ENCODE data around the gene CLDN9. TPM values are rescaled to one million over a fixed set of nuclear protein-coding genes. Genes with fewer than 3 reads are reported as not detected.

Gene CLDN9
- total and polyA plus RNA-seq, 9 of the 15 experiments (the other 6 are each of a cell fraction or from before 2014, with no cell fraction given), result 0.12 to 0.44 (median 0.22) TPM; not detected in 4

DNA sequence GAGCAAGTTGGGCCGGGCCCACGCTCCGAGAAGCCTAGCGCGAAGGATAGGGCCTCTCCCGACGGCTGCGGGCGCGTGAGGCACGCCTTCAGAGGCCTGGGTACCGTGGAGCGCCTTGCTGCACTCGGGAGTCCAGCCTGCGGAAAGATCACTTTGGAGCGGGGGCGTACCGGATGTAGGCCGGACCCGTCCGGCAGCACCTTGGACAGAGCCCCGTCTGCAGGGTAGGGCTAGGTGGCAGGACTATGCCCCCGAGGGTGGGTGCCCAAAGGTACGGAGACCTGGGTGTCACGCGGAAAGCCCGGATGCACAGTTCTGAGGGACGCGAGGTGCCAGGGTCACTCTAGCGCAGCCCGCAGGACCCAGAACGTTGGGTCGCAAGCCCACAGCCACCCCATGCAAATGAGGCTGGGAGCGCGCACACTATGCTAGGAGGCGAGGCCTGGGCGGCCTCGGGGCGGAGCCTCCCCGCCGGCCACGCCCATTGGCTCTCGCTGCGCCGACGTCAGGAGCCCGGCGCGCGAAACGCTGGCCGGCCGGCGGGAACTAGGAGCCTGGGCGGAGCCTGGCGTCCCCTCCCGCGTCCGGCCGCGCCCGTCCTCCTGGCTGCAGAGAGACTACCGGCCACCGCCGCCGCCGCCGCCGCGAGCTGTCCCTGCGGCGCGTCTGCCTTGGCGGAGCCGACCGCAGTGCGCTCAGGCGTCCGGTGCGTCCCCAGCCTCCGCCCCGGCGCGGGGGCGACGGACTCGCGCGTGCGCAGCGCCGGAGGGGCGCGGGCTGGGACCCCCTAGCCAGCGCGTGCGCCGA, 43.8 kb upstream of the CLDN9 start, which contains the start of gene PAQR4 (continued):
- TF ChIP-seq ARID3A (IDR thresholded peaks at IDR 0.05; ENCODE audit: borderline replicate concordance, low read depth, low read length), result no peak
- no peak; the same call in 1 of the 2 replicates for TF ChIP-seq ATF1 (CRISPR knock-in tag; IDR thresholded peaks at IDR 0.05)
- TF ChIP-seq ATF1 (tag; IDR thresholded peaks at IDR 0.05), result peak; percentile 91
- no peak for TF ChIP-seq RFX7 (CRISPR knock-in tag; IDR thresholded peaks at IDR 0.05)
- TF ChIP-seq, protein P1, sequence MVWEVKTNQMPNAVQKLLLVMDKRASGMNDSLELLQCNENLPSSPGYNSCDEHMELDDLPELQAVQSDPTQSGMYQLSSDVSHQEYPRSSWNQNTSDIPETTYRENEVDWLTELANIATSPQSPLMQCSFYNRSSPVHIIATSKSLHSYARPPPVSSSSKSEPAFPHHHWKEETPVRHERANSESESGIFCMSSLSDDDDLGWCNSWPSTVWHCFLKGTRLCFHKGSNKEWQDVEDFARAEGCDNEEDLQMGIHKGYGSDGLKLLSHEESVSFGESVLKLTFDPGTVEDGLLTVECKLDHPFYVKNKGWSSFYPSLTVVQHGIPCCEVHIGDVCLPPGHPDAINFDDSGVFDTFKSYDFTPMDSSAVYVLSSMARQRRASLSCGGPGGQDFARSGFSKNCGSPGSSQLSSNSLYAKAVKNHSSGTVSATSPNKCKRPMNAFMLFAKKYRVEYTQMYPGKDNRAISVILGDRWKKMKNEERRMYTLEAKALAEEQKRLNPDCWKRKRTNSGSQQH (CRISPR knock-in tag; IDR thresholded peaks at IDR 0.05), result no peak
- no peak for TF ChIP-seq TAF7 (tag; IDR thresholded peaks at IDR 0.05)
- no peak for TF ChIP-seq ZNF75A (CRISPR knock-in tag; IDR thresholded peaks at IDR 0.05)
- TF ChIP-seq, protein P2, sequence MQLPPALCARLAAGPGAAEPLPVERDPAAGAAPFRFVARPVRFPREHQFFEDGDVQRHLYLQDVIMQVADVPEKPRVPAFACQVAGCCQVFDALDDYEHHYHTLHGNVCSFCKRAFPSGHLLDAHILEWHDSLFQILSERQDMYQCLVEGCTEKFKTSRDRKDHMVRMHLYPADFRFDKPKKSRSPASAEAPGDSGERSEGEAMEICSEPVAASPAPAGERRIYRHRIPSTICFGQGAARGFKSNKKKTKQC (CRISPR knock-in tag; IDR thresholded peaks at IDR 0.05), result peak; percentile 98
- TF ChIP-seq ZNF41 (CRISPR knock-in tag; conservative IDR thresholded peaks at IDR 0.05), result no peak
- no peak for TF ChIP-seq ZKSCAN3 (CRISPR knock-in tag; IDR thresholded peaks at IDR 0.05)
- peak; percentile 24 for TF ChIP-seq PCBP1 (IDR thresholded peaks at IDR 0.05; ENCODE audit: low read depth, low read length, poor library complexity, severe bottlenecking)
- no peak for TF ChIP-seq E4F1 (CRISPR knock-in tag; IDR thresholded peaks at IDR 0.05; ENCODE audit: borderline replicate concordance)
- TF ChIP-seq CCNT2 (IDR thresholded peaks at IDR 0.05; ENCODE audit: borderline replicate concordance, extremely low read depth, insufficient read length, low read depth, low read length), result peak; percentile 64
- peak; percentile 77 for TF ChIP-seq ZNF263 (CRISPR knock-in tag; IDR thresholded peaks at IDR 0.05; ENCODE audit: borderline replicate concordance)
- TF ChIP-seq SUPT5H (IDR thresholded peaks at IDR 0.05), result peak; percentile 57; the same call in 1 of the 2 replicates
- TF ChIP-seq E2F3 (CRISPR knock-in tag; IDR thresholded peaks at IDR 0.05), result peak; percentile 96
- no peak; the same call in 1 of the 2 replicates for TF ChIP-seq ESRRA (IDR thresholded peaks at IDR 0.05; ENCODE audit: borderline replicate concordance, low read depth)
- peak; percentile 22 for TF ChIP-seq PHF20 (IDR thresholded peaks at IDR 0.05; ENCODE audit: partially characterized antibody)
- TF ChIP-seq SRSF3 (IDR thresholded peaks at IDR 0.05; ENCODE audit: insufficient read depth, low read length), result no peak
- no peak for TF ChIP-seq NFATC3 (IDR thresholded peaks at IDR 0.05)
